ENCODE results near the gene ANXA1.

GRCh38 chr9:73183428-73183827 lies 31.8 kb downstream of the ANXA1 start:
- TF ChIP-seq CTCF (IDR thresholded peaks at IDR 0.05) = no peak
- TF ChIP-seq POLR2A (IDR thresholded peaks at IDR 0.05) = no peak
